Measurements from ENCODE around the gene ABCA4.

ABCA4 gene

GRCh38 chr1:94027721-94028515 lies 93.0 kb downstream of the ABCA4 start:
- DNase-seq (ENCODE audit: low read depth) = no peak

DNA sequence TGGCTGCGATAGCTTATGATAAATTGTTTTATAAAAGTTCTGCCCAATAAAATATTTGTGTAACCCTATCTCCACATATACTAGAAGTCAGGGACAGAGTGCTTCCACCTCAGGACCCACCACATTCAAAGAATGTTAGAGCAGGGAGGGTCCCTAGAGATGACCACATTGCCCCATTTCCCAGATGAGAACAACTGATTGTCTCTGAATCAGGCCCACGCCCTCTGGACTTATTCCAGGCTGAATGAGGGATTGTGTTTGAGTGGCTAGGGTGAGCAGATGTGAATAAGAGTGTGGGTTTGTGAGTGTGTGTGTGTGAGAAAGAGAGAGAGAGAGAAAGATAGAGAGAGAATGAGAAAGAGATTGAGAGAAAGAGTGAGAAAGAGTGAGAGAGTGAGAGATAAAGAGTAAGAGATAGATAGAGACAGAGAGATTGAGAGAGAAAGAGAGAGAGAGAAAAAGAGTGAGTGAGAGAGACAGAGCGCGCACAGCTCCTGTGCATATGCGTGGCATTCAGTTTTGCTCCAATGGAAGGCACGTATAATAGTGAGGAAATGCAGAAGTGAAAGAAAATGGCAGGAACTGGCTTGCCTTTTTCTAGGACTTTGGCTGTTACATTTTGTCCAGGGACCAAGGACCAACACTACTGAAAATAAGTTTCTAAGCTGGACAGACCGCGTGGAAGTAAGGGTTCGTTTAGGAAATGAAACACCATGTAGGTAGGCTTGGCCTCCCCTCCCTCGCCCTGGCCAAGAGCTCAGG lies 94.1 kb downstream of the ABCA4 start:
- no peak for DNase-seq (ENCODE audit: low read depth)

DNA sequence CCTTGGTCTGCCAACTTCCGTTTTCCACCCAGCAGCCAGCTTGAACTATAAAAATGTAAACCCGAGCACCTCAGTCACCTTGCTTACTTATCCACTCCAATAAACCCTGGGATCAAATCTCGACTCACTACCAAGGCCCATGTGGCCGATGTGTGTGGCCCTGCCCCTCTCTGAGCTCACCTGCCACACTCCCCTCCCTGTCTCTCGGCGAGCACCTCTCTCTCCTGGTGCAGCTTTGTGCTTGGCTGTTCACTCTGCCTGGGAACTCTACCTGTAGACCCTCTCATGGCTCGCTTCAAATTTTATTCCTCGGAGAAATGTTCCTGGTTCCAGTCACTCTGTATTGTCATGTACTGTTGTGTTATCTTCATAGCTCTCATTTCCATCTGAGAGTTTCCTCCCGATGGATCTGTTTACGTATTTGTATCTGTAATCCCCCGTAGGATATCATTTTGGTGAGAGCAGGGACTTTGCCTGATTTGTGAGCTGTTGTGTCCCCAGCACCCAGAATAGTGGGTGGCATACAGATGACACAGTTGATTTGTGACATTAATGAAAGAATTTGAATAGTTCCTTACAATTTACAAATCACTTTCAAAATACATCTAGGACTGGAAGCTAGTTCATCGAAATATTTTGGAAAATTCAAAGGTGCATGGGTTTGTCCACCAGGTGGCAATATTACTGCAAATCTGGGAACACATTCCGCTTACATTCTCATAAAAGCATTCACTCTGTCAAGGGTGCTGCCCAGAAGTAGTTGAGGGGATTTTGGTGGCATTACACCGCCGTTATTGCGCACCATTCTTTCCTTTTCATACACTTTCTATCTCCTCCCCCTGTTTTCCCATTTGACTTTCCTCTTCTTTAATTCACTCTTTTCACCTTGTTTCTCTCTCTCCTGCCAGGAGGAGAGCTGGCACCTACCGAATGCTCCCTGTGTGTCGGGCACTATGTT lies 95.3 kb downstream of the ABCA4 start:
- no peak for DNase-seq (ENCODE audit: low read depth)

DNA sequence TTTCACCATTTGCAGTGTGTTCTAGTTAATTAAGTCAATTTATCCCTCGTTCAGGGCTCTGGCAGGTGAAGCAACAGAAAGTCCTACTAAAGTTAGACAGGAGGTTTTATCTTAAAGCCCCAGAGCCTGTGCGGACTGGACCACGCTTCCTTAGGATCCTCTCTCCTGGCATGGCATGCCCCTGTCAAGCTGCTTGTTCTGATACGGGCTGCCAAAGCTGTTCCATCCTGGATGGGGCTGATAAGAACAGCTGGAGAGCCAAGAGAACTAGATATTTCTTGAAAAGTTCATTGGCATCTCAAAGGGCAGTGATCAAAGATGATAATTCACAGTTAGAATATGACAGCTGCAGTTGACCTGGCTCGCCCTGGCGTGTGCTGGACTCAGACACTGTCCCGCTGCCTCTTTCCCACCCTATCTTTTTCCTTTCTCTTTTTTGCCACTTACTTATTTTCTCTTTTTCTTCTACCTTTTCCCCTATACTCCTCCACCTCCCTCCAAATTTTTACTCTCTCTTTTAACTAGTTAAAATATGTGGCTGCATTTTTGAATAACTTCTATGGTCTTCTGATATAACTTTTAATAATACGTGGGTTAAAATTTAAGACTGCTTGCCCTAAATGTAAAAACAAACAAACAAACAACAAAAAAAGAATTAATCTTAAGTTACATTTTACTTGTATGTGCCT lies 96.7 kb downstream of the ABCA4 start:
- DNase-seq (ENCODE audit: low read depth) = no peak

DNA sequence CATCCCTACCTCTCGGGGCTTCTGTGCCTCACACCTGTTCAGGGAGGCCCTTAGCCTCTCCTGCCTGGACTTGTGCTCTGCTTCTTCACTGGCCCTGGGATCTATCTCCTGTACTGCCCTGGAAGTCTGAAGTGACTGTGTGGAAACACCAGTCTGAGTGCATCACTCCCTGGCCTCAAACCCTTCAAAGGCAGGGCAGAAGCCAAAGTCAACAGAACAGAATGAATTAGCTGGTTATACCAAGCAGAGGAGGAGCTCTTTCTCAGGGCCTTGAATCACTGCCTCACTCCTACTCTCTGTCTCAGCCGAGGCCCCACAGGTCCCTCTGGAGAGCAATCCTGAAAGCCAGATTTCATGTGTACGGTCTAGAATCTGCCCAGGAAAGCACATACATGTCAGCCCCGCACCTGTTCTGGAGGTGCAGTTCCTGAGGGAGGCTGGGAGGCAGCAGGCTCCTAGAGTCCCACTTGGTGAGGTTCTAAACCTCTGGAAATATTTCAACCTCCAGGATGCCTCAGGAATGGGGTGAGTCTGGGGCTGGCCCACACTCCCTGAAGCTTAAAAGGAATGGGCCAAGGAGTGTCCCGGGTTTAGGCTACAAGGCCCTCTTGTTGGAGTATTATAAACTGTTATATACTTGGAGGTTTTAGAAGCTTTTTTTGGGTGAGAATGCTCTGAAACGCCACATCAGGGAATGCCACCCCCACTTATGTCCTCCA lies 98.3 kb downstream of the ABCA4 start:
- no peak for DNase-seq (ENCODE audit: low read depth)

- no peak for DNase-seq (ENCODE audit: low read depth)
Measured at GRCh38 chr1:94020764-94021579, 100.0 kb downstream of the ABCA4 start.

DNA sequence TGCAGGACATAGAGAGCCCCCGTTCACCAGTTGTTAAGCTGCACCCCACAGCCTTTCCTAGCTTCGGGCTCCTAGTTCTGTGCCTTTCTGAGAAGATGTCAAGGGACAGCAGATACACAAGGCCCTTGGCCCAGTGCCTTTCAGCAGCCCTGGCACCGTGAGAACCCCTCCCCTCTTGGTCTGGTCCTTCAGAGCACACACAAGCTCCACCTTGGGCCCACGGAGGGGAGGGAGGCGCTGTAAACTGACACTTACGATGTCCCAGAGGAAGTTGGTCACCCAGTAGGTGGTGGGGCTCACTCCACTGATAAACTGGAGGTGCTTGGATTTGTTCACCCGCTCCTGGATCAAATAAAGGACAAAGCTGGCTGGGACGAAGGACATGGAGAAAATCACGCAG lies 101.6 kb downstream of the ABCA4 start:
- no peak for DNase-seq (ENCODE audit: low read depth)

GRCh38 chr1:94017155-94017829 lies 103.7 kb downstream of the ABCA4 start:
- no peak for DNase-seq (ENCODE audit: low read depth)

DNA sequence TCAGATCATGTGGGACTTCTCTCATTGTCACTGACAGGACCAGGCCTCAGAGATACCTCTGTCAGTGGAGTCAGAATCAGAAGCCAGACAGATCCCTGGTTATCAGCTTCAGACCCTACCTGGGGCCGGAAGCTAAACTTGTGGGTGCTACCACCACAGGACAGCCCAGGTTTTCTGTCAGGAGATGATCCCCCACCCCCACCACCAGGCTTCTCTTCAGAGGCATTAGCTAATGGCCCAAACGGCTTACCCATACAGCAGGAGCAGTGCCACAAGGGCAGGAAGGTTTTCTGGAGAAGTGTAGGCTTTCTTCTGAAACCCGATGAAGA lies 105.5 kb downstream of the ABCA4 start:
- no peak for DNase-seq (ENCODE audit: low read depth)

DNA sequence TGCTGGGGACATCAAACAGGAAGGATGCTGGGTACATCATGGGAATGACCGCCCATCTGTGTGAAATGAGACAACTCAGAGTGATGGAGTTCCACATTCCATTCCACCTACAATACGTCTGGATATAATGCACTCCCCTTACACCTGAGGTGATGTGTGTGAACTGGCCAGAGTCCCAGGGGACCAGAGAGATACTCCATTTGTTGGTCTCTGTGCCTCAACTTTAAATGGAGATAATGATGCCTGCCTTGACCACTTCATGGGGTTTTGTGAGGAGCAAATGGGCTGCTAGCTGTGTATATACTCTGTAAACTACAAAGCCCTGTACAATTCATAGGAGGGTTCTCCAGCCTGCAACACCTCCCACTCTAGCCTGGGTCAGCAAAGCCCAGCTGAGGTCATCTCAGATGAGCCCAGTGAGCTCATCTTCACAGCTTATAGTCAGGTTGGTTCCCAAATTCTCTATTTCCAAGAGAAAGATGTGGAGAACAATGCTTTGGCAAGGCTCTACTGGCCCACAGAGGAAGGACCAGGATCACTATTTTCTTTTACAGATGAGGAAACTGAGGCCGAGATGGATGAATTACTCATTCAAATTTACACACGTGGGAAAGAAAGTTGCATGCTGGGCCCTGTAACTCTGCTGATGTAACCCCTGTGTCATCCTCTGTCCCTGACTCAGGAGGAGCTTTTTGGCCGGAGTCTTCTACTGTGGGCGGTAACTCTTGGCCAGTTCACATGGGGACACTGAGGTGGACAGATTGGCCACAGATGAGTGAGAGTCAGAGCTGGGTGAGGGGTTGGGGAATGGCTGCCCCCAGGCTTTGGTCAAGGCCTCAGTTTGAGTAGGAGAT lies 106.1 kb downstream of the ABCA4 start:
- no peak for DNase-seq (ENCODE audit: low read depth)

- DNase-seq (ENCODE audit: low read depth) = no peak
Measured at GRCh38 chr1:94014087-94014486, 106.9 kb downstream of the ABCA4 start.

- no peak for DNase-seq (ENCODE audit: low read depth)
Measured at GRCh38 chr1:94013367-94013878, 107.5 kb downstream of the ABCA4 start.

GRCh38 chr1:94012708-94013366 lies 108.1 kb downstream of the ABCA4 start:
- no peak for DNase-seq (ENCODE audit: low read depth)

GRCh38 chr1:94011709-94012595 lies 109.0 kb downstream of the ABCA4 start:
- DNase-seq (ENCODE audit: low read depth) = no peak

DNA sequence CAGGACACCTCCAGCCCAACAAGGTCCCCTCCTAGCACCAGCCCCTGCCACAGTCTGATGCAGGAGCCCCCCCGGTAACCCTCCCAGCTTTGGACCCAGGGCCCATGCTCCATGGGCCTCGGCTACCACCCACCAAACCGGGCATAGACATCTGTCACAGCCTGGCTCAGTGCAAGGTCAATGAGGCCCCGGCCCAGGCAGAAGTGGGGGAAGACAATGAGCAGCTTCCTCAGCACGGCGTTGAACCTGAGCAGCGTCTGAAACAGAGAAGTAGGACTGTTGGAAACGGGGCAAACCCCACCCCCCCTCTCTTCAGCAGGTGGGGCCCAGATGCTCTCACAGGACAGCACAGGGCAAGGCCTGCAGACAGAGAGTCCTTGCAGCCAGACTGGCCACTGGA lies 109.8 kb downstream of the ABCA4 start:
- no peak for DNase-seq (ENCODE audit: low read depth)

- no peak for DNase-seq (ENCODE audit: low read depth)
Measured at GRCh38 chr1:94009304-94009703, 111.6 kb downstream of the ABCA4 start.

DNA sequence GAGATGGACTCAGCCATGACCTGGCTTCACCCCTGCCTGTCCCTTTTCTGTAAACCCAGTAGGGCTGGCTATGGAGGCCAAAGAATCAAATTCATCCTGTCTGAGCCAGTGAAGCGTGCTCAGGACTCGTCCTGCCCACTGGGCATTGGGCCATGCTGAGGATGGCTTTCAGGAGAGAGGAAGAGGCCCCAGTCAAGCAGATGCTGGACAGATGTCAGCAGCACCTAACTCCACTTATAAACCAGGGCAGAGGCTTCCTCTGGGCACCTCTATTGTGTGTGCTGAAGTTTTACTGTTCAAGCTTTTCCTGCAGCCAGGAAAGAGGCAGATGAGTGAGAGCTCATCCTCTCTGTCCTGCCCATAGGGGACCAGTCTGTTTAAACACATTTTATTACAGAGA lies 114.3 kb downstream of the ABCA4 start:
- no peak for DNase-seq (ENCODE audit: low read depth)

Measured in activated T-helper 9 cell treated with anti-CD3 and anti-CD28 coated beads, Interleukin-2, amount 50 U/mL, for 16 hours (primary cell).